SK-N-SH treated with all-trans-retinoic acid at 6 μM for 48 hours (cell line): ENCODE data around the gene INPP4B.

Source experiments
- ATAC-seq: fragments of 200-7000 bp; cut with Tn5 transposase; 3 replicates; pipeline ENCODE4 v1.9.1; 2020; ENCODE audit warnings: mild to moderate bottlenecking, moderate library complexity
- ARNTL ChIP-seq: fragments of 450-650 bp; formaldehyde crosslinking; IDR thresholded peaks from 2 replicates; pipeline ENCODE4 v1.5.0; 2020; ENCODE audit warnings: low read depth, mild to moderate bottlenecking, moderate library complexity, borderline replicate concordance
- BACH2 ChIP-seq: fragments of 250-450 bp; sonication (Bioruptor Pico); IDR thresholded peaks from 2 replicates; pipeline ENCODE4 v1.9.0; 2021; ENCODE audit warnings: mild to moderate bottlenecking, borderline replicate concordance
- CSDC2 ChIP-seq: fragments of 250-450 bp; sonication (Bioruptor Pico); IDR thresholded peaks from 2 replicates; pipeline ENCODE4 v1.5.0; 2020; ENCODE audit warnings: mild to moderate bottlenecking, moderate library complexity
- ESRRG ChIP-seq: fragments of 250-450 bp; sonication (Bioruptor Pico); IDR thresholded peaks from 2 replicates; pipeline ENCODE4 v1.6.1; 2021; ENCODE audit warnings: mild to moderate bottlenecking
- GLIS3 ChIP-seq: fragments of 250-450 bp; sonication (Bioruptor Pico); IDR thresholded peaks from 2 replicates; pipeline ENCODE4 v1.5.0; 2020; ENCODE audit warnings: mild to moderate bottlenecking, moderate library complexity
- ISL1 ChIP-seq: fragments of 250-450 bp; sonication (Bioruptor Pico); IDR thresholded peaks from 2 replicates; pipeline ENCODE4 v2.1.2; 2022; ENCODE audit warnings: mild to moderate bottlenecking, moderate library complexity
- OSR1 ChIP-seq: fragments of 250-450 bp; sonication (Bioruptor Pico); IDR thresholded peaks from 2 replicates; pipeline ENCODE4 v1.8.0; 2022; ENCODE audit warnings: moderate library complexity, mild to moderate bottlenecking, inconsistent platforms
- PATZ1 ChIP-seq: fragments of 250-450 bp; sonication (Bioruptor Pico); IDR thresholded peaks from 2 replicates; pipeline ENCODE4 v1.8.0; 2020; ENCODE audit warnings: mild to moderate bottlenecking, moderate library complexity, borderline replicate concordance
- PPARA ChIP-seq: fragments of 250-450 bp; sonication (Bioruptor Pico); IDR thresholded peaks from 2 replicates; pipeline ENCODE4 v1.5.0; 2020; ENCODE audit warnings: mild to moderate bottlenecking, borderline replicate concordance
- RARB ChIP-seq: fragments of 250-450 bp; sonication (Bioruptor Pico); IDR thresholded peaks from 2 replicates; pipeline ENCODE4 v1.8.0; 2021; ENCODE audit warnings: mild to moderate bottlenecking, moderate library complexity
- TCF4 ChIP-seq: fragments of 250-450 bp; sonication (Bioruptor Pico); IDR thresholded peaks from 2 replicates; pipeline ENCODE4 v1.8.0; 2021; ENCODE audit warnings: mild to moderate bottlenecking, moderate library complexity, borderline replicate concordance
- TOX ChIP-seq: fragments of 250-450 bp; sonication (Bioruptor Pico); IDR thresholded peaks from 2 replicates; pipeline ENCODE4 v1.8.0; 2021; ENCODE audit warnings: mild to moderate bottlenecking, moderate library complexity, borderline replicate concordance
- TSHZ2 ChIP-seq: fragments of 250-450 bp; sonication (Bioruptor Pico); IDR thresholded peaks from 2 replicates; pipeline ENCODE4 v1.5.0; 2020; ENCODE audit warnings: mild to moderate bottlenecking, moderate library complexity
- ZC3H10 ChIP-seq: fragments of 250-450 bp; sonication (Bioruptor Pico); IDR thresholded peaks from 2 replicates; pipeline ENCODE4 v1.5.1; 2021; ENCODE audit warnings: mild to moderate bottlenecking, moderate library complexity
- ZFP3 ChIP-seq: fragments of 250-450 bp; sonication (Bioruptor Pico); IDR thresholded peaks from 2 replicates; pipeline ENCODE4 v1.5.0; 2020; ENCODE audit warnings: mild to moderate bottlenecking, moderate library complexity
- ZFP30 ChIP-seq: fragments of 450-650 bp; formaldehyde crosslinking; IDR thresholded peaks from 2 replicates; pipeline ENCODE4 v1.5.0; 2022; ENCODE audit warnings: mild to moderate bottlenecking, moderate library complexity
- ZNF565 ChIP-seq: fragments of 450-650 bp; formaldehyde crosslinking; conservative IDR thresholded peaks from 2 replicates; pipeline ENCODE4 v1.5.0; 2020; ENCODE audit warnings: low read depth, mild to moderate bottlenecking, moderate library complexity
- ZNF70 ChIP-seq: fragments of 450-650 bp; formaldehyde crosslinking; IDR thresholded peaks from 2 replicates; pipeline ENCODE4 v1.5.0; 2020; ENCODE audit warnings: mild to moderate bottlenecking, moderate library complexity
- ZNF8 ChIP-seq: fragments of 450-650 bp; formaldehyde crosslinking; IDR thresholded peaks from 2 replicates; pipeline ENCODE4 v1.5.0; 2020; ENCODE audit warnings: mild to moderate bottlenecking, moderate library complexity
- TF ChIP-seq, protein P1 (sequence below): fragments of 250-450 bp; sonication (Bioruptor Pico); IDR thresholded peaks from 2 replicates; pipeline ENCODE4 v1.8.0; 2021; ENCODE audit warnings: low read depth, mild to moderate bottlenecking, moderate library complexity, borderline replicate concordance
- TF ChIP-seq, protein P2 (sequence below): fragments of 250-450 bp; sonication (Bioruptor Pico); IDR thresholded peaks from 2 replicates; pipeline ENCODE4 v1.5.1; 2020; ENCODE audit warnings: low read depth, mild to moderate bottlenecking, moderate library complexity

The INPP4B gene

DNA sequence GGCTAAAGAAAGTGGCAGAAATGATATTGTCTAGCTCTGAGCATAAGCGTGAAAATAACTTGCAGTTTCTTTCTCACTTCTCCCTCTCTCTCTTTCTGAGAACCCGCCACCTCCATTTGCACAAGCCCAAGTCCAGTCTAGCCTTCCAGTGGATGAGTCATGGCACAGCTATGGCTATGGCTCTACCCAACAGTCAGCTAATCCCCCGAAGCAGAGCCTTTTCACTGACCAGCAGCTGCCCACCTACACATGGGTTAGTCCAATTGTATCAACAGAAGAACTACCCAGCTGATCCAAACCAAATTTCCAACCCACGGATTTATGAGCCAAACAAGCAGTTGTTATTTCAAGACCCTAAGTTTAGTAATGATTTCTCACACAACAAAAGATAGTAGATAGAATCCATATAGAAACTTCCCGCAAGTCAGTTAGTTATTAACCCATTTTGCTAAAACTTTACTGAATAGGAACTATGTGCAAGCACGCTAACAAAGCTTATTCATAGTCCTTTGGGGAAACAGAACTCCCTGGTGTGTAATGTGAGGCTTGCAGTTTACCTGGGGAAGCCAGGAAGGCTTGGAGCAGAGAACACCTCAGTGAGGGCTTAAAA, 282.3 kb downstream of the INPP4B start:
- TF ChIP-seq ESRRG (CRISPR knock-in tag) (no peak), ZNF8 (CRISPR knock-in tag) (no peak), RARB (CRISPR knock-in tag) (no peak), ZFP3 (CRISPR knock-in tag) (no peak), BACH2 (CRISPR knock-in tag) (no peak), ZNF70 (CRISPR knock-in tag) (no peak)
- TF ChIP-seq, protein P1, sequence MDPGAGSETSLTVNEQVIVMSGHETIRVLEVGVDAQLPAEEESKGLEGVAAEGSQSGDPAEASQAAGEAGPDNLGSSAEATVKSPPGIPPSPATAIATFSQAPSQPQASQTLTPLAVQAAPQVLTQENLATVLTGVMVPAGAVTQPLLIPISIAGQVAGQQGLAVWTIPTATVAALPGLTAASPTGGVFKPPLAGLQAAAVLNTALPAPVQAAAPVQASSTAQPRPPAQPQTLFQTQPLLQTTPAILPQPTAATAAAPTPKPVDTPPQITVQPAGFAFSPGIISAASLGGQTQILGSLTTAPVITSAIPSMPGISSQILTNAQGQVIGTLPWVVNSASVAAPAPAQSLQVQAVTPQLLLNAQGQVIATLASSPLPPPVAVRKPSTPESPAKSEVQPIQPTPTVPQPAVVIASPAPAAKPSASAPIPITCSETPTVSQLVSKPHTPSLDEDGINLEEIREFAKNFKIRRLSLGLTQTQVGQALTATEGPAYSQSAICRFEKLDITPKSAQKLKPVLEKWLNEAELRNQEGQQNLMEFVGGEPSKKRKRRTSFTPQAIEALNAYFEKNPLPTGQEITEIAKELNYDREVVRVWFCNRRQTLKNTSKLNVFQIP (CRISPR knock-in tag), result no peak
- ATAC-seq, result no peak

DNA sequence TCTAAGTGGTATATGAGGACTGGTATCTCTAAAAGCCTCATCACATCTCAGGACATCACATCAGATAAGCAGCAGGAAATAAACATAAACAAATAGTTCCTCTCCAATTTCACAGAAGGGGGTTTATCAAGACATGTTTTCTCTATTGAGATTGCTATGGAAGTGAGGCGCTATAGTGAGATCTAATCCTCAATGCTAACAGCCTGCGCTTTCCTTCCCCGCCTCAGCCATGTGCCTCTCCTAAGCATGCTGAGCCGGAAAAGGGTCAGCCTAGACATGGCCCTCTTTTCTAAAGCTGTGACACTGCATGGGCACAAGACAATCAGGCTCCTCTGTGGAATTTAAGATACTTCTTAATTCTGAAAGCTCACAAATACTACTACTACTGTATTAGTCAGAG, 286.1 kb downstream of the INPP4B start:
- TF ChIP-seq PATZ1 (CRISPR knock-in tag) (no peak), TOX (CRISPR knock-in tag) (no peak), OSR1 (CRISPR knock-in tag) (no peak), ZC3H10 (CRISPR knock-in tag) (no peak), RARB (CRISPR knock-in tag) (no peak), PPARA (no peak), TSHZ2 (CRISPR knock-in tag) (no peak), ZNF565 (no peak), TCF4 (no peak), ZNF8 (CRISPR knock-in tag) (no peak)
- TF ChIP-seq, protein P2, sequence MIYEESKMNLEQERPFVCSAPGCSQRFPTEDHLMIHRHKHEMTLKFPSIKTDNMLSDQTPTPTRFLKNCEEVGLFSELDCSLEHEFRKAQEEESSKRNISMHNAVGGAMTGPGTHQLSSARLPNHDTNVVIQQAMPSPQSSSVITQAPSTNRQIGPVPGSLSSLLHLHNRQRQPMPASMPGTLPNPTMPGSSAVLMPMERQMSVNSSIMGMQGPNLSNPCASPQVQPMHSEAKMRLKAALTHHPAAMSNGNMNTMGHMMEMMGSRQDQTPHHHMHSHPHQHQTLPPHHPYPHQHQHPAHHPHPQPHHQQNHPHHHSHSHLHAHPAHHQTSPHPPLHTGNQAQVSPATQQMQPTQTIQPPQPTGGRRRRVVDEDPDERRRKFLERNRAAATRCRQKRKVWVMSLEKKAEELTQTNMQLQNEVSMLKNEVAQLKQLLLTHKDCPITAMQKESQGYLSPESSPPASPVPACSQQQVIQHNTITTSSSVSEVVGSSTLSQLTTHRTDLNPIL (CRISPR knock-in tag), result no peak
- TF ChIP-seq, protein P1 (CRISPR knock-in tag), result no peak
- ATAC-seq, result no peak

DNA sequence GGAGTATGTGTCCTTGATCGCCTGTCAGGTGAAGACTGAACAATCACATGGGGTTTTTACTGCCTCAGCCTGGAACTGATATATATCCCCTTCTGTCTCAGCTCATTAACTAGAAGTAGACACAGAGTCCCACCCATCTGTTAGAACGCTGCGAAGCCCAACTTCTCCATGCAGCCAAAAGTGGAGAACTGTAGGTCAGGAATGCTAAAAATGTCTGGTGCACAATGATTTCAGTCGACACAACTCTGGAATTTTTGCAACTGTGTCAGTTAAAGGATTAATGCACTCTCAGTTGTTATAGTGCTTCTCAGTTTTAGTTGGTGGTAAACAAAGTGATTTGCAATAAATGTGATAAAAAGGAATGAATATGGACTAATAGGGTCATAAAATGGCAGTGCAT, 287.2 kb downstream of the INPP4B start:
- ATAC-seq, result peak; percentile 62
- TF ChIP-seq ISL1 (CRISPR knock-in tag), result 0 out of 2 replicates have a peak, but pooled peaks have one; percentile 18
- TF ChIP-seq TOX (CRISPR knock-in tag), result no peak

- no peak for ATAC-seq
- TF ChIP-seq ISL1 (CRISPR knock-in tag) (no peak), ZFP30 (CRISPR knock-in tag) (no peak), CSDC2 (no peak), ZNF70 (CRISPR knock-in tag) (no peak), ZNF8 (CRISPR knock-in tag) (no peak), ZNF565 (no peak), TOX (CRISPR knock-in tag) (no peak), TSHZ2 (CRISPR knock-in tag) (no peak), GLIS3 (CRISPR knock-in tag) (no peak), ZC3H10 (CRISPR knock-in tag) (no peak), ESRRG (CRISPR knock-in tag) (no peak), ARNTL (CRISPR knock-in tag) (no peak), ZFP3 (CRISPR knock-in tag) (no peak), PPARA (no peak)
- TF ChIP-seq, protein P2 (CRISPR knock-in tag), result no peak
Measured at GRCh38 chr4:142557239-142557801, 288.8 kb downstream of the INPP4B start.
